B cell (primary cell): ENCODE measurements around the gene TLE3. TPM values are rescaled to one million over a fixed set of nuclear protein-coding genes. Genes with fewer than 3 reads are reported as not detected.

ENCODE experiments used
- ATAC-seq: fragments of 200-7000 bp; cut with Tn5 transposase; one replicate; pipeline ENCODE4 v1.10.0; 2021; ENCODE audit warnings: low read depth, mild to moderate bottlenecking, moderate number of reproducible peaks, moderate library complexity
- CTCF ChIA-PET: fragments of 350-600 bp; sonication (Branson Sonifier 250); formaldehyde crosslinking; loops from one replicate; lab custom pipeline; 2021; ENCODE audit warnings: antibody characterized with exemption, inconsistent platforms; lab: Charles Lee
- POLR2A ChIA-PET: fragments of 350-600 bp; sonication (Branson Sonifier 250); formaldehyde crosslinking; loops from one replicate; lab custom pipeline; 2021; ENCODE audit warnings: antibody characterized with exemption; lab: Charles Lee
- DNase-seq: peaks from one replicate; pipeline ENCODE4 v3.0.0; 2013
- H2AFZ ChIP-seq: 2 replicates; pipeline ENCODE4 v1.6.1; 2012; ENCODE audit warnings: mild to moderate bottlenecking, low read depth, low read length; ENCODE audit not compliant: insufficient read depth, poor library complexity, severe bottlenecking
- H3K27ac ChIP-seq, 2 donors: 1 replicate in 1 of 2; 2 replicates in 1 of 2; pipeline ENCODE4 v1.5.1; 2012 to 2013; ENCODE audit warnings: low read length in 2 of 2, mild to moderate bottlenecking in 2 of 2, moderate library complexity in 1 of 2
- H3K27me3 ChIP-seq, 4 experiments: fragments of 200-600 bp in 1 of 4; sonication (generic) in 1 of 4; replicated peaks in 1 of 4; 1 replicate in 2 of 4; 2 replicates in 2 of 4; pipeline versions ENCODE4 v1.6.1 to v1.7.0; 2013 to 2016; ENCODE audit warnings: low read length in 3 of 4, mild to moderate bottlenecking in 2 of 4, mixed read lengths in 1 of 4, moderate library complexity in 1 of 4; ENCODE audit not compliant: insufficient read depth in 4 of 4, control insufficient read depth in 3 of 4; ENCODE audit errors: control extremely low read depth in 1 of 4
- H3K36me3 ChIP-seq, 2 experiments: replicated peaks in 1 of 2; 1 replicate in 1 of 2; 2 replicates in 1 of 2; pipeline versions ENCODE4 v1.6.1 to v1.7.1; 2013; ENCODE audit warnings: low read length in 1 of 2; ENCODE audit not compliant: insufficient read depth in 2 of 2, control insufficient read depth in 1 of 2; ENCODE audit errors: control extremely low read depth in 1 of 2, extremely low read depth in 1 of 2
- H3K4me1 ChIP-seq, 2 donors: fragments of 200-600 bp in 1 of 2; sonication (generic) in 1 of 2; 1 replicate in 1 of 2; 2 replicates in 1 of 2; pipeline versions ENCODE4 v1.5.1 to v1.6.1; 2013 to 2017; ENCODE audit warnings: low read length in 2 of 2; ENCODE audit not compliant: control insufficient read depth in 2 of 2, insufficient read depth in 2 of 2
- H3K4me2 ChIP-seq: replicated peaks from 2 replicates; pipeline ENCODE3; 2012; ENCODE audit warnings: mild to moderate bottlenecking, low read depth, low read length; ENCODE audit not compliant: poor library complexity, severe bottlenecking
- H3K4me3 ChIP-seq, 5 experiments: fragments of 200-600 bp in 1 of 5; sonication (generic) in 1 of 5; 1 replicate in 3 of 5; 2 replicates in 2 of 5; pipeline versions ENCODE4 v1.5.1 to v1.7.0; 2011 to 2016; ENCODE audit warnings: low read length in 4 of 5, mild to moderate bottlenecking in 4 of 5, low read depth in 2 of 5, control low read depth in 1 of 5, moderate library complexity in 1 of 5; ENCODE audit not compliant: insufficient read depth in 1 of 5; ENCODE audit errors: control extremely low read depth in 1 of 5, extremely low read depth in 1 of 5
- H3K79me2 ChIP-seq: fragments of 200-600 bp; sonication (generic); one replicate; pipeline ENCODE4 v1.6.0; 2016; ENCODE audit warnings: low read length; ENCODE audit not compliant: control insufficient read depth, insufficient read depth
- H3K9ac ChIP-seq: fragments of 200-600 bp; sonication (generic); 2 replicates; pipeline ENCODE4 v1.6.1; 2017; ENCODE audit warnings: mild to moderate bottlenecking, low read length, moderate library complexity
- H3K9me3 ChIP-seq, 3 donors: one replicate each; pipeline versions ENCODE4 v1.6.1 to v1.7.1; 2013; ENCODE audit warnings: low read length in 2 of 3; ENCODE audit not compliant: control insufficient read depth in 2 of 3, insufficient read depth in 1 of 3; ENCODE audit errors: control extremely low read depth in 1 of 3
- H4K20me1 ChIP-seq: 2 replicates; pipeline ENCODE4 v1.6.0; 2012; ENCODE audit warnings: mild to moderate bottlenecking, low read length; ENCODE audit not compliant: insufficient read depth, control insufficient read depth, poor library complexity, severe bottlenecking
- H3K27ac Mint-ChIP-seq: one replicate; pipeline ENCODE4 v1.8.0; 2021; ENCODE audit warnings: mixed read lengths
- H3K27me3 Mint-ChIP-seq: one replicate; pipeline ENCODE4 v1.8.0; 2021; ENCODE audit warnings: mixed read lengths
- H3K4me1 Mint-ChIP-seq: one replicate; pipeline ENCODE4 v1.8.0; 2021; ENCODE audit warnings: mixed read lengths
- H3K4me3 Mint-ChIP-seq: one replicate; pipeline ENCODE4 v1.8.0; 2021; ENCODE audit warnings: mixed read lengths
- H3K9me3 Mint-ChIP-seq: one replicate; pipeline ENCODE4 v1.8.0; 2022; ENCODE audit warnings: mixed read lengths; ENCODE audit not compliant: insufficient read depth
- EZH2 ChIP-seq: IDR thresholded peaks from 2 replicates; pipeline ENCODE4 v1.6.1; 2012; ENCODE audit warnings: borderline replicate concordance, low read depth, mild to moderate bottlenecking, moderate library complexity, low read length; ENCODE audit not compliant: insufficient read depth, poor library complexity, severe bottlenecking
- WGBS: methylation state at CpG from one replicate; pipeline ENCODE4 v1.1.5; 2013; ENCODE audit warnings: missing lambda C conversion rate; ENCODE audit not compliant: insufficient coverage; 5-methylcytosine and 5-hydroxymethylcytosine counted together
- intact Hi-C: fragments of 100-400 bp; cut with micrococcal nuclease; formaldehyde crosslinking; loops from one replicate; pipeline ENCODE4 v1.10.0; 2022
- polyA plus RNA-seq: library from polyadenylated mRNA; depleted of rRNA; stranded (reverse); fragments of >200 nt; gene quantifications from 2 replicates; pipeline ENCODE4 v1.2.3, GENCODE V29; 2012
- total RNA-seq, 2 donors: library from RNA; stranded (reverse); fragments of 120-200 nt in 1 of 2; gene quantifications; 1 replicate in 1 of 2; 2 replicates in 1 of 2; pipeline versions ENCODE4 v1.2.3 to v1.2.4, GENCODE V29; 2013 to 2022
- TF ChIP-seq, protein P1 (sequence below): fragments of 200-600 bp; IDR thresholded peaks from one replicate; pipeline ENCODE4 v1.8.0; 2022; ENCODE audit warnings: antibody characterized with exemption, mild to moderate bottlenecking

Gene TLE3
- total and polyA plus RNA-seq, 2 donors (not counting 1 experiment from before 2014, with no cell fraction given) = 187 to 278 TPM

DNA sequence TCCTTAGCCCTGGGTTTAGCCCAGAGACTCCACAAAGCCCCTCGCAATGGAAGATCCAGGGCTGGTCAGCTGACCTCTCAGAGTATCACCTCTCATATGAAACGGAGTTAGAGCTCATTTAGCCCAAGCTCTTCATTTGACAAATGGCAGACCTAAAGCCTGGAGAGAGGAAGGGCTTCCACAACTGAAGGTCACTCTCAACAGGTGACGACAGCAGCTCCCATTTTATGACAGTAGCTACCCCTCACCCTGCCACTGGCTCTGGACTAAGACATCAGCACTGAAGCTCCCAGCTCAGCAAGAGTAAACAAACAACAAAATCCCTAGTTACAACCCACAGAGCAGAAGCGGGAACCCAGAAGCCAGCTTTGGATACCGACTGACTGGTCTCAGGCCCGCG lies 33.7 kb downstream of the TLE3 start:
- peaks cover 7% of the 10 kb centered on the region for H3K4me1 Mint-ChIP-seq
- 97% methylated on average over 7 of the region's 7 CpGs for WGBS
- ATAC-seq (no peak), DNase-seq (no peak)
- H3K27me3 Mint-ChIP-seq = no peaks in the 10 kb centered on the region
- no peaks in the 10 kb centered on the region for H3K9me3 Mint-ChIP-seq
- H3K9me3 ChIP-seq = no peaks in the 10 kb centered on the region
- TF ChIP-seq, protein P1, sequence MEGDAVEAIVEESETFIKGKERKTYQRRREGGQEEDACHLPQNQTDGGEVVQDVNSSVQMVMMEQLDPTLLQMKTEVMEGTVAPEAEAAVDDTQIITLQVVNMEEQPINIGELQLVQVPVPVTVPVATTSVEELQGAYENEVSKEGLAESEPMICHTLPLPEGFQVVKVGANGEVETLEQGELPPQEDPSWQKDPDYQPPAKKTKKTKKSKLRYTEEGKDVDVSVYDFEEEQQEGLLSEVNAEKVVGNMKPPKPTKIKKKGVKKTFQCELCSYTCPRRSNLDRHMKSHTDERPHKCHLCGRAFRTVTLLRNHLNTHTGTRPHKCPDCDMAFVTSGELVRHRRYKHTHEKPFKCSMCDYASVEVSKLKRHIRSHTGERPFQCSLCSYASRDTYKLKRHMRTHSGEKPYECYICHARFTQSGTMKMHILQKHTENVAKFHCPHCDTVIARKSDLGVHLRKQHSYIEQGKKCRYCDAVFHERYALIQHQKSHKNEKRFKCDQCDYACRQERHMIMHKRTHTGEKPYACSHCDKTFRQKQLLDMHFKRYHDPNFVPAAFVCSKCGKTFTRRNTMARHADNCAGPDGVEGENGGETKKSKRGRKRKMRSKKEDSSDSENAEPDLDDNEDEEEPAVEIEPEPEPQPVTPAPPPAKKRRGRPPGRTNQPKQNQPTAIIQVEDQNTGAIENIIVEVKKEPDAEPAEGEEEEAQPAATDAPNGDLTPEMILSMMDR = no peak
- H4K20me1 ChIP-seq = peaks cover 100% of the 10 kb centered on the region
- no peaks in the 10 kb centered on the region for H3K27me3 ChIP-seq
- peaks cover 0 to under 1% of the 10 kb centered on the region in 2 donors for H3K4me1 ChIP-seq
- POLR2A ChIA-PET = no interaction called here
- CTCF ChIA-PET = interaction anchor here (0.9 to 1.1 kb wide), 3 partner anchors 8 to 403 kb away, joined by 3 to 4 read pairs (median 3); no protein-coding TSS in a partner anchor
- H3K9ac ChIP-seq = no peak overlapping the region
- H3K79me2 ChIP-seq = peaks cover 31% of the 10 kb centered on the region
- H3K27ac Mint-ChIP-seq = no peak overlapping the region
- no peak overlapping the region for H3K4me3 ChIP-seq
- no peak overlapping the region for H2AFZ ChIP-seq
- no peak overlapping the region for H3K4me3 Mint-ChIP-seq
- no peak overlapping the region for H3K4me2 ChIP-seq
- peaks cover 5 to 96% of the 10 kb centered on the region in 2 experiments for H3K36me3 ChIP-seq
- no peak overlapping the region for H3K27ac ChIP-seq
- intact Hi-C loops = no loop called here

DNA sequence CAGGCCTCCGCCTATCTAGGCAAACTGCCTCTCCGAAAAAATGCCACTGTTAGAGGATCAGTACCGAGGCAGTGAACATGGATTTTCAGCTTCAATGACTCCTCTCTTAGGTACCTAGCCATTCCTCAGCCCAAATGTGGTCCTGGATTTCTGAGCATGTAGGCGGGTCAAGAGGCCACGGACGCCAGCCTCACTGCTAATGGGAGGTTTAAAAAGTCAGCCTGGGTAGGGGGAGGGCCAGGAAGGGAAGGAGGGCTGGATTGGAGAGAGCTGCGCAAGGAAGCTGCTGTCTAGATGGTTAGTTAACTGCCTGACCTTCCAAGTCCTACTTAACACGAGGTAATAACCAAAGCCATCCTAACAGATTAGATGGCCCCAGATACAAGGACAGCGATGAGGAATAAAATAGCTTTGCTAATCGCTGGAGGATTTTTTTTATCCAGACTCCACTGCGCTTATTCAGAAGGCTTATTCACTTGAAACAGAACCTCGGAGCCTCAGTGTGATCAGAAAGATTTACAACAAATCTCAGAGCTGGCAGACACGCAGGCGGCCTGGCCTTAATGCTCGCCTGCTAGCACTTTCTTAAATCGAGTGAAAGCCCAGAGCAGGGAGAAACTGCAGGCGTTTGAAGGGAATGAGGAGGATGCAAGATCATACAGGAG lies 34.3 kb downstream of the TLE3 start:
- no peak for ATAC-seq
- POLR2A ChIA-PET = no interaction called here
- H3K4me3 Mint-ChIP-seq = no peak overlapping the region

More for the DNA sequence above, 34.3 kb downstream of the TLE3 start:
- peaks cover 100% of the 10 kb centered on the region for H4K20me1 ChIP-seq
- H3K27ac ChIP-seq = no peak overlapping the region
- TF ChIP-seq EZH2 = no peak
- TF ChIP-seq, protein P1 = no peak
- no peak overlapping the region for H3K4me3 ChIP-seq
- Mint-ChIP-seq H3K27me3 (no peaks in the 10 kb centered on the region), H3K4me1 (peaks cover 7% of the 10 kb centered on the region), H3K27ac (no peak overlapping the region), H3K9me3 (no peaks in the 10 kb centered on the region)
- H3K27me3 ChIP-seq = no peaks in the 10 kb centered on the region
- H2AFZ ChIP-seq = no peak overlapping the region
- intact Hi-C loops = no loop called here
- no peak overlapping the region for H3K4me2 ChIP-seq
- H3K9me3 ChIP-seq = no peaks in the 10 kb centered on the region
- CTCF ChIA-PET = interaction anchor here (1.0 to 1.1 kb wide), 2 partner anchors 9 to 404 kb away, joined by 3 to 4 read pairs; no protein-coding TSS in a partner anchor
- no peak overlapping the region for H3K9ac ChIP-seq
- H3K36me3 ChIP-seq = peaks cover 5 to 96% of the 10 kb centered on the region in 2 experiments
- 98% methylated on average over 12 of the region's 17 CpGs for WGBS
- peaks cover 25% of the 10 kb centered on the region for H3K79me2 ChIP-seq
- no peaks in the 10 kb centered on the region for H3K4me1 ChIP-seq
- no peak for DNase-seq
